Ishikawa (cell line): Measurements from ENCODE around the gene GFY.

Source experiments
- CEBPB ChIP-seq: IDR thresholded peaks from 2 replicates; pipeline ENCODE4 v1.6.1; 2012
- CREB1 ChIP-seq: IDR thresholded peaks from 2 replicates; pipeline ENCODE4 v1.6.1; 2012; ENCODE audit warnings: low read depth
- EGR1 ChIP-seq: IDR thresholded peaks from 2 replicates; pipeline ENCODE4 v1.6.1; 2012
- EP300 ChIP-seq: IDR thresholded peaks from 2 replicates; pipeline ENCODE4 v1.6.1; 2012; ENCODE audit warnings: borderline replicate concordance
- FOXM1 ChIP-seq: IDR thresholded peaks from 2 replicates; pipeline ENCODE4 v1.6.1; 2012; ENCODE audit warnings: low read depth, borderline replicate concordance
- MAX ChIP-seq: IDR thresholded peaks from 2 replicates; pipeline ENCODE4 v1.6.1; 2012
- NFIC ChIP-seq: IDR thresholded peaks from 2 replicates; pipeline ENCODE4 v1.6.1; 2012
- RAD21 ChIP-seq: IDR thresholded peaks from 2 replicates; pipeline ENCODE4 v1.6.1; 2012; ENCODE audit warnings: low read depth
- TAF1 ChIP-seq: IDR thresholded peaks from 2 replicates; pipeline ENCODE4 v1.6.1; 2012; ENCODE audit warnings: low read depth, mild to moderate bottlenecking
- TCF12 ChIP-seq: IDR thresholded peaks from 2 replicates; pipeline ENCODE4 v1.6.1; 2012; ENCODE audit warnings: low read depth
- TEAD4 ChIP-seq: IDR thresholded peaks from 2 replicates; pipeline ENCODE4 v1.6.1; 2012
- YY1 ChIP-seq: IDR thresholded peaks from 2 replicates; pipeline ENCODE4 v1.6.1; 2012; ENCODE audit warnings: low read depth
- ZBTB7A ChIP-seq: IDR thresholded peaks from 2 replicates; pipeline ENCODE4 v1.6.1; 2012; ENCODE audit warnings: low read depth
- TF ChIP-seq, protein P1 (sequence below): IDR thresholded peaks from 2 replicates; pipeline ENCODE4 v1.6.1; 2012; ENCODE audit warnings: low read depth, mild to moderate bottlenecking
- TF ChIP-seq, protein P2 (sequence below): IDR thresholded peaks from 2 replicates; pipeline ENCODE4 v1.6.1; 2012

GFY gene

DNA sequence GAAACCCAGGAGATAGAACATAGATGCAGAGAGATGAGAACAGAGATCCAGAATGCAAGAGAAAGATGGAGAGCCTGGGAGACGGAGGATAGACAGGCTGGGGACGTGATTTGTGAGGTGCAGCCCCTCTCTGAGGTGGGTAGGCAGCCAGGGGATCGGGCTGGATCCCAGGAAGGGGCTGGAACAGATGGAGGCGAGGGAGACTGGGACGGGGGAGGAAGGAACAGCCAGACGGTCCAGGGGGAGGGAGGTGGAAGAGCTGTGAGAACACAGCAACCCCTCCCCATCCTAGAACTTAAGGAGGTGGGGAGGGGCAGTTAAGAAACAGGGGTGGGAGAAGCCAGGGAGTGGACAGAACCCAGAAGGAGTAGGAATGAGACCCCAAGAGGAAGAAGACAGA is 13.1 kb downstream of the GFY start:
- TF ChIP-seq NFIC = no peak
- TF ChIP-seq CEBPB = no peak
- no peak for TF ChIP-seq EP300
- TF ChIP-seq TEAD4 = no peak
- TF ChIP-seq, protein P1, sequence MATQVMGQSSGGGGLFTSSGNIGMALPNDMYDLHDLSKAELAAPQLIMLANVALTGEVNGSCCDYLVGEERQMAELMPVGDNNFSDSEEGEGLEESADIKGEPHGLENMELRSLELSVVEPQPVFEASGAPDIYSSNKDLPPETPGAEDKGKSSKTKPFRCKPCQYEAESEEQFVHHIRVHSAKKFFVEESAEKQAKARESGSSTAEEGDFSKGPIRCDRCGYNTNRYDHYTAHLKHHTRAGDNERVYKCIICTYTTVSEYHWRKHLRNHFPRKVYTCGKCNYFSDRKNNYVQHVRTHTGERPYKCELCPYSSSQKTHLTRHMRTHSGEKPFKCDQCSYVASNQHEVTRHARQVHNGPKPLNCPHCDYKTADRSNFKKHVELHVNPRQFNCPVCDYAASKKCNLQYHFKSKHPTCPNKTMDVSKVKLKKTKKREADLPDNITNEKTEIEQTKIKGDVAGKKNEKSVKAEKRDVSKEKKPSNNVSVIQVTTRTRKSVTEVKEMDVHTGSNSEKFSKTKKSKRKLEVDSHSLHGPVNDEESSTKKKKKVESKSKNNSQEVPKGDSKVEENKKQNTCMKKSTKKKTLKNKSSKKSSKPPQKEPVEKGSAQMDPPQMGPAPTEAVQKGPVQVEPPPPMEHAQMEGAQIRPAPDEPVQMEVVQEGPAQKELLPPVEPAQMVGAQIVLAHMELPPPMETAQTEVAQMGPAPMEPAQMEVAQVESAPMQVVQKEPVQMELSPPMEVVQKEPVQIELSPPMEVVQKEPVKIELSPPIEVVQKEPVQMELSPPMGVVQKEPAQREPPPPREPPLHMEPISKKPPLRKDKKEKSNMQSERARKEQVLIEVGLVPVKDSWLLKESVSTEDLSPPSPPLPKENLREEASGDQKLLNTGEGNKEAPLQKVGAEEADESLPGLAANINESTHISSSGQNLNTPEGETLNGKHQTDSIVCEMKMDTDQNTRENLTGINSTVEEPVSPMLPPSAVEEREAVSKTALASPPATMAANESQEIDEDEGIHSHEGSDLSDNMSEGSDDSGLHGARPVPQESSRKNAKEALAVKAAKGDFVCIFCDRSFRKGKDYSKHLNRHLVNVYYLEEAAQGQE = no peak

DNA sequence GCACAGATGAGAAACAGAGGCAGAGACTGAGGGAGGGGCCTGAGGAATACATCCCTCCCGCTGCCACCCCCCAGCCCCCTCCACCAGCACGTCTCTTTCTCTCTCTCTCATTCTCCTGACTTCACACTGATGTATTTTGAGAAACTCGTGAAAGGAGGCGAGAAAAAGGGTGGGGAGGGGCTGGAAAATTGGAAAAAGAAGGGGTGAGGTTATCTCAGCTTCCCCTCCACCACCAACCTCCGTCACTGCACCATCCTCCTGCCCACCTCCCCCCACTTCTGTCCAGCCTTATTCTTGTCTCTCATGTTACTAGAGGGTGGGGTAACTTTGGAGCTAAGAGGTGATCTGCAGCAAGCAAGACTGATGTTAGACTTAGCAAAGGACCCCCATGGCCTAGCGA is 14.6 kb downstream of the GFY start:
- TF ChIP-seq, protein P2, sequence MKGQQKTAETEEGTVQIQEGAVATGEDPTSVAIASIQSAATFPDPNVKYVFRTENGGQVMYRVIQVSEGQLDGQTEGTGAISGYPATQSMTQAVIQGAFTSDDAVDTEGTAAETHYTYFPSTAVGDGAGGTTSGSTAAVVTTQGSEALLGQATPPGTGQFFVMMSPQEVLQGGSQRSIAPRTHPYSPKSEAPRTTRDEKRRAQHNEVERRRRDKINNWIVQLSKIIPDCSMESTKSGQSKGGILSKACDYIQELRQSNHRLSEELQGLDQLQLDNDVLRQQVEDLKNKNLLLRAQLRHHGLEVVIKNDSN = no peak
- TF ChIP-seq EP300 = no peak
- TF ChIP-seq NFIC = no peak
- no peak for TF ChIP-seq CEBPB
- TF ChIP-seq, protein P1 = no peak
- no peak for TF ChIP-seq RAD21
- no peak for TF ChIP-seq FOXM1
- no peak for TF ChIP-seq TEAD4
- TF ChIP-seq MAX = no peak

DNA sequence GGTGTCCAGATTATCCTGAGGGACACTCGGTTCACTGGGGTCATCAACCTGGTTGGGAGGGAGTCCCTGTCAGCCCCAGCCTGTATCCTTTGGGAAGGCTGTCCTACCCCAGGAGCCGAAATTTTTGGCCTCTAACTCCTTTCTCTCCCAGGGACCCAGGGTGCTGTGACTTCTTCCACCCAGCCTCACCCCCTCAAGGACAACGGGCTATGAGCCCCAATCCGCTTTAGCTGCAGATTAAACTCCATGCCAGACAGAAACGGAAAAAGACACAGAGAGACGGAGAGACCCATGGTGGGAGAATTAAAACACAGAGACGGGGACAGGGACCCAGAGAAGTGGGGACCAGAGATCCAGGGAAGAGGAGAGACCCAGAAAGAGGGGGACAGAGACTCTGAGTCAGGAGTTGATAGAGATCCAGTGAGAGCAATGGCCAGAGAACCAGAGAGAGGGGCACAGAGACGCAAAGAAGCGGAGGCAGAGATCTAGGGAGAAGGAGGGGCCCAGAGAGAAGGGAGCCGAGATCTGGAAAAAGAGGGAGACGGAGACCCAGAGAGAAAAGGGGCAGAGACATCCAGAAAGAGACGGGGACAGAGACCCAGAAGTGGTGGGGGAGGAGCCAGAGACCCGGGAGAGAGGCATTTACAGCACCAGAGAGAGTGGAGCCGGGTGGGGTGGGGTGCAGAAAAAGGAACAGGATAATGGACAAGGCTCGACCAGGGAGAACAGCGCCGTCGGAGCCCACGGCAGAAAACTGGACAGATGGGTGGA is 15.4 kb downstream of the GFY start:
- TF ChIP-seq CEBPB (no peak), TAF1 (no peak), FOXM1 (no peak), TCF12 (no peak)
- TF ChIP-seq, protein P1 = no peak

- TF ChIP-seq RAD21 (no peak), MAX (no peak), TEAD4 (no peak), FOXM1 (no peak), CEBPB (no peak), NFIC (no peak), CREB1 (no peak), EP300 (no peak), EGR1 (no peak), YY1 (no peak), ZBTB7A (no peak)
- TF ChIP-seq, protein P2 = no peak
- TF ChIP-seq, protein P1 = no peak
Observed at GRCh38 chr19:49441210-49441959, 16.2 kb downstream of the GFY start, which contains the start of gene SLC17A7. Gene SLC17A7 (minus strand): TSS chr19:49441527. CDS start chr19:49441379, 148 bp downstream.
